ENCODE results near the gene PSMB11.

PSMB11 gene

GRCh38 chr14:23060536-23061260 lies 18.7 kb downstream of the PSMB11 start:
- no peak for DNase-seq

GRCh38 chr14:23062002-23062401 lies 20.0 kb downstream of the PSMB11 start:
- peak; percentile 99 for DNase-seq

GRCh38 chr14:23063601-23064000 lies 21.6 kb downstream of the PSMB11 start:
- DNase-seq, result no peak

- DNase-seq, result no peak
These were observed 24.4 kb downstream of the PSMB11 start for GRCh38 chr14:23066368-23066767.

GRCh38 chr14:23066855-23067744 lies 25.1 kb downstream of the PSMB11 start:
- DNase-seq, result no peak

- peak; percentile 18 for DNase-seq
These were observed 26.1 kb downstream of the PSMB11 start for GRCh38 chr14:23067847-23068788.

- peak; percentile 95 for DNase-seq
These were observed 26.9 kb downstream of the PSMB11 start for GRCh38 chr14:23068789-23069412.

- no peak for DNase-seq
These were observed 27.4 kb downstream of the PSMB11 start for GRCh38 chr14:23069413-23069806.

- DNase-seq, result peak; percentile 32
These were observed 28.5 kb downstream of the PSMB11 start for GRCh38 chr14:23070262-23071129.

GRCh38 chr14:23071244-23071920 lies 29.4 kb downstream of the PSMB11 start:
- peak; percentile 92 for DNase-seq

- peak; percentile 20 for DNase-seq
These were observed 30.0 kb downstream of the PSMB11 start for GRCh38 chr14:23071921-23072539.

GRCh38 chr14:23074906-23075305 lies 32.9 kb downstream of the PSMB11 start:
- no peak for DNase-seq

- DNase-seq, result peak; percentile 48
These were observed 34.9 kb downstream of the PSMB11 start for GRCh38 chr14:23076785-23077408.

GRCh38 chr14:23077962-23078361 lies 36.0 kb downstream of the PSMB11 start:
- no peak for DNase-seq

GRCh38 chr14:23078692-23079116 lies 36.7 kb downstream of the PSMB11 start:
- peak; percentile 99 for DNase-seq

GRCh38 chr14:23079716-23080115 lies 37.7 kb downstream of the PSMB11 start:
- peak; percentile 65 for DNase-seq

GRCh38 chr14:23080474-23080873 lies 38.5 kb downstream of the PSMB11 start:
- no peak for DNase-seq

GRCh38 chr14:23085458-23085857 lies 43.4 kb downstream of the PSMB11 start:
- DNase-seq, result no peak

- DNase-seq, result no peak
These were observed 44.6 kb downstream of the PSMB11 start for GRCh38 chr14:23086565-23086964.

Measured in EL (cell line).